ENCODE results near the gene NPSR1.

GRCh38 chr7:34845666-34846361 lies 187.8 kb downstream of the NPSR1 start:
- TF ChIP-seq CTCF (IDR thresholded peaks at IDR 0.05) (no peak), USF2 (IDR thresholded peaks at IDR 0.05; ENCODE audit: borderline replicate concordance, low read depth, low read length) (no peak), RXRA (IDR thresholded peaks at IDR 0.05; ENCODE audit: borderline replicate concordance, low read depth) (no peak), EZH2phosphoT487 (IDR thresholded peaks at IDR 0.05; ENCODE audit: borderline replicate concordance, low read depth) (no peak), TAF1 (IDR thresholded peaks at IDR 0.05; ENCODE audit: borderline replicate concordance, low read depth, low read length) (no peak), SIN3A (IDR thresholded peaks at IDR 0.05; ENCODE audit: borderline replicate concordance, low read depth, low read length) (no peak), YY1 (IDR thresholded peaks at IDR 0.05; ENCODE audit: low read depth) (no peak)

Data from SK-N-SH (cell line).